Measurements from ENCODE around the gene KCTD2.

GRCh38 chr17:75084039-75084660 is 37.1 kb downstream of the KCTD2 start:
- no peak for TF ChIP-seq CTCF (IDR thresholded peaks at IDR 0.05 in 4 of 5, conservative IDR thresholded peaks at IDR 0.05 in 1 of 5)
- TF ChIP-seq POLR2A (IDR thresholded peaks at IDR 0.05): no peak
